Caco-2 (cell line): ENCODE results near the gene PDGFC. TPM values are rescaled to one million over a fixed set of nuclear protein-coding genes. Genes with fewer than 3 reads are reported as not detected.

Experiments
- BruUV-seq: library from RNA; stranded (reverse); fragments of 400-500 nt; replicated peaks from 2 replicates; lab custom pipeline; 2021; lab: Mats Ljungman, UMichigan
- CTCF ChIA-PET: fragments of 300-600 bp; sonication (Branson Sonifier 250); formaldehyde crosslinking; loops from one replicate; lab custom pipeline; 2022; ENCODE audit warnings: antibody characterized with exemption; lab: Charles Lee
- POLR2A ChIA-PET: fragments of 300-600 bp; sonication (Branson Sonifier 250); formaldehyde crosslinking; loops from one replicate; lab custom pipeline; 2022; ENCODE audit warnings: antibody characterized with exemption; lab: Charles Lee
- DNase-seq, 2 experiments: peaks; one replicate each; pipeline versions ENCODE4 v3.0.0 to v3.0.0-alpha.2; 2020 to 2022
- H3K27me3 ChIP-seq: replicated peaks from 2 replicates; pipeline ENCODE4 v1.6.0; 2011; ENCODE audit warnings: low read length; ENCODE audit not compliant: control insufficient read depth, insufficient read depth
- H3K36me3 ChIP-seq: 2 replicates; pipeline ENCODE4 v1.5.1; 2011; ENCODE audit warnings: low read length; ENCODE audit not compliant: control insufficient read depth, insufficient read depth
- H3K4me1 ChIP-seq: fragments of 250-450 bp; sonication (Bioruptor Pico); 2 replicates; pipeline ENCODE4 v1.5.1; 2020; ENCODE audit warnings: mild to moderate bottlenecking
- H3K4me3 ChIP-seq: 2 replicates; pipeline ENCODE4 v1.5.1; 2011; ENCODE audit warnings: low read depth, mild to moderate bottlenecking, control low read depth, low read length
- H3K9me3 ChIP-seq: fragments of 250-450 bp; sonication (Bioruptor Pico); 2 replicates; pipeline ENCODE4 v1.5.1; 2020; ENCODE audit warnings: mild to moderate bottlenecking, moderate library complexity
- H3K27ac Mint-ChIP-seq: one replicate; pipeline ENCODE4 v1.8.0; 2022; ENCODE audit warnings: mixed read lengths; ENCODE audit not compliant: unreplicated experiment
- H3K27me3 Mint-ChIP-seq: one replicate; pipeline ENCODE4 v1.8.0; 2022; ENCODE audit warnings: mixed read lengths; ENCODE audit not compliant: insufficient read depth, unreplicated experiment
- H3K36me3 Mint-ChIP-seq: one replicate; pipeline ENCODE4 v1.8.0; 2022; ENCODE audit warnings: mild to moderate bottlenecking, mixed read lengths; ENCODE audit not compliant: insufficient read depth, unreplicated experiment
- H3K4me1 Mint-ChIP-seq: one replicate; pipeline ENCODE4 v1.8.0; 2022; ENCODE audit warnings: low read depth, mixed read lengths; ENCODE audit not compliant: unreplicated experiment
- H3K4me3 Mint-ChIP-seq: one replicate; pipeline ENCODE4 v1.8.0; 2022; ENCODE audit warnings: mild to moderate bottlenecking, moderate library complexity, mixed read lengths; ENCODE audit not compliant: unreplicated experiment
- H3K9me3 Mint-ChIP-seq: one replicate; pipeline ENCODE4 v1.8.0; 2022; ENCODE audit warnings: mixed read lengths; ENCODE audit not compliant: unreplicated experiment
- CTCF ChIP-seq, 2 experiments: fragments of 200-600 bp in 1 of 2; IDR thresholded peaks; 1 replicate in 1 of 2; 2 replicates in 1 of 2; pipeline versions ENCODE4 v1.5.1 to v1.8.0; 2011 to 2022; ENCODE audit warnings: antibody characterized with exemption in 1 of 2, control low read depth in 1 of 2, inconsistent platforms in 1 of 2, low read depth in 1 of 2, low read length in 1 of 2, mild to moderate bottlenecking in 1 of 2, moderate library complexity in 1 of 2; ENCODE audit not compliant: insufficient read depth in 1 of 2, severe bottlenecking in 1 of 2, unreplicated experiment in 1 of 2
- intact Hi-C: fragments of 100-400 bp; cut with micrococcal nuclease; formaldehyde crosslinking; loops from one replicate; pipeline ENCODE4 v1.10.0; 2022; ENCODE audit not compliant: unreplicated experiment
- total RNA-seq: library from RNA; stranded (reverse); gene quantifications from 2 replicates; pipeline ENCODE4 v1.2.3, GENCODE V29; 2022

Gene PDGFC
- total RNA-seq, 1 experiment from 2014 or later: 9.5 TPM

GRCh38 chr4:156923525-156923924 is 48.1 kb downstream of the PDGFC start:
- Mint-ChIP-seq H3K27ac (no peak overlapping the region), H3K4me1 (no peaks in the 10 kb centered on the region), H3K27me3 (no peaks in the 10 kb centered on the region), H3K9me3 (no peaks in the 10 kb centered on the region), H3K4me3 (no peak overlapping the region), H3K36me3 (no peaks in the 10 kb centered on the region)
- H3K9me3 ChIP-seq: no peaks in the 10 kb centered on the region
- ChIA-PET POLR2A (no interaction called here), CTCF (no interaction called here)
- H3K4me1 ChIP-seq: no peaks in the 10 kb centered on the region
- no peak overlapping the region for H3K4me3 ChIP-seq
- no peaks in the 10 kb centered on the region for H3K27me3 ChIP-seq
- TF ChIP-seq CTCF (IDR thresholded peaks at IDR 0.05; ENCODE audit: insufficient read depth in 1 of 2, low read depth in 1 of 2, low read length in 1 of 2, severe bottlenecking in 1 of 2, unreplicated experiment in 1 of 2): no peak
- DNase-seq: no peak
- no TSS peak for BruUV-seq
- no peaks in the 10 kb centered on the region for H3K36me3 ChIP-seq
- intact Hi-C loops: no loop called here

GRCh38 chr4:156915221-156915620 is 56.4 kb downstream of the PDGFC start:
- BruUV-seq: no TSS peak
- ChIA-PET CTCF (no interaction called here), POLR2A (no interaction called here)
- Mint-ChIP-seq H3K9me3 (no peaks in the 10 kb centered on the region), H3K27ac (no peak overlapping the region), H3K4me3 (no peak overlapping the region), H3K4me1 (no peaks in the 10 kb centered on the region), H3K36me3 (no peaks in the 10 kb centered on the region), H3K27me3 (no peaks in the 10 kb centered on the region)
- H3K9me3 ChIP-seq: no peaks in the 10 kb centered on the region
- TF ChIP-seq CTCF (IDR thresholded peaks at IDR 0.05; ENCODE audit: insufficient read depth in 1 of 2, low read depth in 1 of 2, low read length in 1 of 2, severe bottlenecking in 1 of 2, unreplicated experiment in 1 of 2): no peak
- intact Hi-C loops: no loop called here
- no peaks in the 10 kb centered on the region for H3K4me1 ChIP-seq
- no peaks in the 10 kb centered on the region for H3K27me3 ChIP-seq
- H3K4me3 ChIP-seq: no peak overlapping the region
- H3K36me3 ChIP-seq: no peaks in the 10 kb centered on the region
- DNase-seq: no peak

- Mint-ChIP-seq H3K4me1 (no peaks in the 10 kb centered on the region), H3K4me3 (no peak overlapping the region), H3K36me3 (no peaks in the 10 kb centered on the region), H3K9me3 (no peaks in the 10 kb centered on the region), H3K27me3 (no peaks in the 10 kb centered on the region), H3K27ac (no peak overlapping the region)
- no TSS peak for BruUV-seq
- ChIA-PET POLR2A (no interaction called here), CTCF (no interaction called here)
- no peaks in the 10 kb centered on the region for H3K36me3 ChIP-seq
- no peaks in the 10 kb centered on the region for H3K4me1 ChIP-seq
- no peaks in the 10 kb centered on the region for H3K9me3 ChIP-seq
- no peak for TF ChIP-seq CTCF (IDR thresholded peaks at IDR 0.05; ENCODE audit: insufficient read depth in 1 of 2, low read depth in 1 of 2, low read length in 1 of 2, severe bottlenecking in 1 of 2, unreplicated experiment in 1 of 2)
- intact Hi-C loops: no loop called here
- no peaks in the 10 kb centered on the region for H3K27me3 ChIP-seq
- H3K4me3 ChIP-seq: no peak overlapping the region
- DNase-seq: no peak
These were observed 58.4 kb downstream of the PDGFC start for GRCh38 chr4:156913234-156913633.
